CD4-positive, alpha-beta T cell treated with Interleukin-15 for 4 hours (primary cell): ENCODE data around the gene PHRF1.

Source experiments
- DNase-seq: peaks from one replicate; pipeline ENCODE4 v3.0.0-alpha.2; 2020; ENCODE audit warnings: low spot score

PHRF1 gene

DNA sequence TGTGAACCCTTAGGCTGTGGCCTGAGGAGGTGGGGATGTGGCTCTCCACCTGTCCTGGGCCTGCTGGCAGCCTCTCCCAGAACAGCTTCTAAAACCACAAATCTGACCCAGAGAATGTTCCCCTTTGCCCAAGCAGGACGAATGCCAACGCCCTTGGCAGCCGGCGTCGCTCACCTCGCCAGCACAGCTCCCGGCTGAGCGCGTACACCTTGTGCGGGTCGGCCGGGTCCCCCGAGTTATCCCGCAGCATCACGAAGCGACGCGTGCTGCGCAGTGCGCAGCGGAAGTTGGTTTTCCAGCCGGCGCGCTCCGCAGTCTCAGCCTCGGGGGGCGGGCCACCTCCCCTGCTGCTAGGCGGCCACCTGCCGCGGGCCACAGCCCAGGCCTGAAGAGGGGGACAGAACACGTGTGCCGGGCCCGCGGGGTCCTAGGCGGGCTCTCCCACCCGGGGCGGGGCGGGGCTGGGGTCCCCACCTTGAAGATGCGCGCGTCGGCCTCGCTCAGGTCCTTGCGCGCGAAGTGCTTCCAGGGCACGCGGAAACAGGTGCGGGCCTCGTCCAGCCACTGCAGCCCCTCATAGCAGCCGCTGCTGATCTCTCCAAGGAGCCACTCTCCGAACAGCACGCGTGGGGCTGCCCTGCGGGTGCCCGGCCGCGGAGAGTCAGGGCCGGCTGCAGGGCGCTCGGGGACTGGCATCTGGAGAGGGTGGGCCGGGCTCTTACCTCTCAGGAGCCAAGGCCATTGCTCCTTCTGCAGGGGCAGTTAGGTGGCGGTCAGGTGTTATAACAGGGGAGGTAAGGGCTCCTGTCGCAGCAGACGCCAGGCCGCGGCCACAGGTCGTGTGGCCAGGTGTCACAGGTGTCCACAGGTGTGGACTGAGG is 38.6 kb downstream of the PHRF1 start:
- DNase-seq = no peak

DNA sequence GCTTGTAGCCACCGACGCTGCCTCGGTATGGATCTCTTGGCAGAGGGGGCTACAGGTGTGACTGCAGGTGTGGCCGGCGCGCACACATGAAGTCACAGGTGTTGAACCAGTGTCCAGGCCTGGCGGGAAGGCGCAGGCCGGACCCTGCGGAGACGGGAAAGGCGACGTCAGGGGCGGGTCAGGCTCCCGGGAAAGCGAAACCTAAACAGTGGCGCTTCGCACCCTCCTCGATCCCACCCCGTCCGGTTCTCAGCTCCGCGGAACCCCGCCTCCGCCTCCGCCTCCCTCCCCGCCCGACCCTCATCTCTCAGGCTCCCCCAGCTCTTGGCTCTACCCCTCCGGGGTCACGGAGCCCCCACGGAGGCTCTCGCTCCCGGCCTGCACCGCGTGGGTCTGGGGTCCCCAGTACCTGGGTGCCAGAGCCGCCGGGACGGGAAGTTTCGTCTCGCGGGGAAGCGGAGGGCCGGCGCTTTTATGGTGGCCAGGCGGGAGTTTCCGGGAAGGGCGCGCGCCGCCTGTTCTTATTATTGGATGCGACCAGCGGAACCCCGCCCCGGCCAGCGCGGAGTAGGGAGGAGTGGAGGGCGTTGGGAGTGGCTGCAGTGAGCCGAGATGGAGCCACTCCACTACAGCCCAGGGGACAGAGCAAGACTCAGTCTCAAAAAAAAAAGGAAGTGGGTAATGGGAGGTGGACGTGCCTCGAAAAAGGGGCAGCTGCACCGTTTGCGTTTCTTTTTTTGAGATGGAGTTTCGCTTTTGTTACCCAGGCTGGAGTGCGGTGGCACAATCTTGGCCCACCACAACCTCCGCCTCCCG is 39.4 kb downstream of the PHRF1 start, which contains the start of gene IRF7:
Gene IRF7, minus strand, starts transcription at position 447 of the 816 bp plus-strand sequence. CDS start 586 bp downstream, outside the sequence.
- DNase-seq = peak; percentile 87

DNA sequence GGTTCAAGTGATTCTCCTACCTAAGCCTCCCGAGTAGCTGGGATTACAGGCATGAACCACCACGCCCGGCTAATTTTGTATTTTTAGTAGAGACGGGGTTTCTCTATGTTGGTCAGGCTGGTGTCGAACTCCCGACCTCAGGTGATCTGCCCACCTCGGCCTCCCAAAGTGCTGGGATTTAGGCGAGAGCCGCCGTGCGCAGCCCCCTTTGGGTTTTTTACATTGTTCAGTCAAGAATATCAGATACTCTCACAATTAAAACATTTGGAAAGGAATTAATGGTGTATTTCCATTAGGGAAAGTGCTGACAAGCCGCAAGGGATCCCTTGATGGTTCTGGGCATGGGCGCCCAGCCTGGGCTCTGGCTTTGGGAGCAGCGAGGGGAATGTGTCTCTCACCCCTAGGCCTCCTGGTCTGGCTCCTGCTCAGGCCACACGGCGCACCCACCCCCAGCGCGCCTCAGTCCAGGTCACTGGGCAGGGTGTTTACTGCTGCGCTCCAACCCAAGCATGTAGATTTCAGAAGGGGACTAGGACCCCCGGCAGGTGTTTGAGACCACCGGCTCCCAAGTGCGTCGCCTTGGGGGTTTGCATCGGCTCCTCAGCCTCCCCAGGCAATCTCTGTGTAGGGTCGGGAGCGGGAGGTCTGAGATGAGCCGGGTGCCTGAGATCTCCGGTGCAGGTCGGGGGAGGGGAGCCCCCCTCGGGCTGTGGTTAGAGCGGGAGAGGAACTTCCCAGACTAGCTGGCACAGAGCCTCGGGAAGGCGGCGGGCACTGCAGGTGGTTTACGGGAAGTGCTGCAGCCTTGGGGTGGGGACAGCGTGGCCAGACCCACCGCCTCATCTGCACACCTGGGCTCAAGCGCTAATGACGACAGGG is 40.3 kb downstream of the PHRF1 start:
- no peak for DNase-seq

DNA sequence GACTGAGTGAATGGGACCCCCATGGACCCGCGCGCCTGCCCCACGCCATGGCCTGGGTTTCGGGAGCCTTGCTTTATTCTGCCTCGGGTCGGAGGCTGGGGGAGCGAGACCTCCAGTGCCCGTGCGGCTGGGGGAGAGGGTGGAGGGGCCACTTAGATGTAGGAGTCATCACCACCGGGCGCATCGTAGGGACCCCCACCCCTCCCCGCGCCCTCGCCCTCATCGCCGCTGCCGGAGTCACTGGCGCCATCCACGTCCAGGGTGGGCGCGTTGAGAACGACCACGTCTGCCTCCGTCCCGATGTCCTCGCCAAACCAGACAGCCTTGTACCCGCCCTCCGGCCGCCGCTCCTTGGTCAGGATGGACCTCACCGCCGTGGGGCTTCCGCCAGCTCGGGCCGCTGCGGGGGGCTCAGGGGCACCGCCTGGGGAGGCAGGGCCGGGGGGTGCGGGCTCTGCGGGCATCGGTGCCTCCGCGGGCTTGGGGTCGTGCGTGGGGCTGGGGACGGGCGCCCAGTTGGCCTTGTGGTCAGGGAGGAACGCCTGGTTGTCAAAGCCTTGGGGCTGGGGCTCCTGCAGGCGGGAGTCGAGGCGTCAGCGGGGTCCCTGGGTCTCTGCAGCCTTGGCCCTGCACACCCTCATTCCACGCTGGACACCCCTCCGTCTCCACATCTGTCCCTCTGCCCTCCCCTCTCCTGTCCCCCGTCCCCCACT is 41.1 kb downstream of the PHRF1 start:
- no peak for DNase-seq

DNA sequence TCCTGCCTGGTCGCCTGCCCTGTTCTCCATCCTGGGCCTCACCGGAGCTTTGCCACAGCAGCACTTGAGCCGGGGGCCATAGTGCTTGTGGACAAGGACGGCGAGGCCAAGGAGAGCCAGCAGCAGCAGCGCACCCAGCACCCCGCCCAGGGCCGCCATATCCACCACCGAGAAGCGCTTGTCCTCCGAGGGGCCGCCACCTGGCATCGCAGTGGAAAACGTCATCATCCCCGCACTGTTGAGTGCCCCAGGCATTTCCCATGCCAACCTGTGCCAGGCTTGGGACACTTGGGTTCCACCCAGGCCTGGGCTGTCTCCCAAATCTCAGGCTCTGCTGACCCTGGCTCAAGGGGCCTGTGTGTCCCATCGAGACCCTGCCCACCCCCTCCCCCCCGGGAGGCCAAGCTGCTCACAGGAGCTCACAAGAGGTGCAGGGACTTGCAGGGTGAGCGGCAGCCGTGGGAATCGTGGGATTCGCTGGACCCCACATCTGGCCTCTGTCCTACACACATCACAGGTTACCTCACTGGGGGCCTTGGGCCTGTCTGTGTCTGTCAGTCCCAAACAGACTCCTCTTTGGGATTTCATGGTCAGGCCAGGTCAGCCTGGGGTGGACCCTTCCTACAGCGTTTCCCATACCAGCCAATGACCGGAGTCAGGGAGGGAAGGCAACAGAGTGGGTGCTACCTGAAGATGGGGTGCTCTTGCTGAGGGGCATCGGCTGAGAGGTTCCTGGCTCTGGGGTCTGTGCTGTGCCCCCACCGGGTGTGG is 41.8 kb downstream of the PHRF1 start:
- DNase-seq = no peak

DNA sequence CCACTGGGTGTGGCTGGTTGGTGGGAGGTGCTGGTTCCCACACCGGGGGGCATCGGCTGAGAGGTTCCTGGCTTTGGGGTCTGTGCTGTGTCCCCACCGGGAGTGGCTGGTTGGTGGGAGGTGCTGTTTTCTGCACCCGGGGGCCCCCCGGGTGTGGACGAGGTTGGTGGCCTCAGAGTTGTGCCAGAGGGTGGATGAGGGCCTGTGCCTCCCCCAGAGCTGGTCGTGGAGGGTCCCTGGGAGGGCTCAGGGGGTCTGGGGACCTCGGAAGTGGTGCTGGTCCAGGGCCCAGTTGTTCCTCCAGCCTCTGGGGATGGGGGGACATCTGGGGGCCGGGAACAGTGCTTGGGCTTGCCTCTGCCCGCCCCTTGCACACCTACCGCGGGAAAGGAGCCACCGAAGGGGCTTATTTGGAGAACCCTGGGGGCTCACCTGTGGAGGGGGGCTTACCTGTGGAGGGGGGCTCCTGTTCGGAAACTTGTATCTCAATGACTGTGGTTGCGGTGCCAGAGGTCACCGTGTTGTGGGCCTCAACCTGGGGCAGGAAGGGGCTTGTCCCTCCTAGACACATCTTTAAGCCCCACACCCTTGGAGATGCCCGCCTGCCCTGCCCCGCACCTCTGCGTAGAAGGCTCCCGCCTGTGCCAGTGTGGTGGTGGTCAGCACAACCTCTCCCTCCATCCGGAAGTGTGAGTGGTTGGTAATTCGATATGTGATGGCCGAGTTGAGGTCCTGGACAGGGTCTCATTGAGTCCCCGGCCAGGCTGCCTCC is 42.8 kb downstream of the PHRF1 start:
- DNase-seq = no peak

DNA sequence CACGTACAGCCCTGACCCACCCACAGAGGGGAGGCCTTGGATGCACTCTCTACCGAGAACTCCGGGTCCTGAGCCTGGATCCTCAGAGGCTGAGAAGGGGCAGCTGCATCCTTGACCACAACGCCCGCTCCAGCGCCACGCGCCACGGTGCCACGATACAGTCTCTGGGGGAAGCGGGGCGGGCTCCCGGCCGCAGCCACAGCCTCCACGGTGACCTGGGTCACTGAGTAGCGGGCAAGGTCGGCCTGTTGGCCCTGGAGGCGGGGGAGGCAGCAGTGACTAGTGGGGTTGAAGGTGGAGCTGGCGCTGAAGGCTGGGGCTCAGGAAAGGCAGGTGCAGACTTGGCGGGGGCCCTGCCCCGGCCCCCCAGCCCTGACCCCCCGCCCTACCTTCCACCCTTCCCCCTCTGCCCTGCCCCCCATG is 43.4 kb downstream of the PHRF1 start:
- no peak for DNase-seq

DNA sequence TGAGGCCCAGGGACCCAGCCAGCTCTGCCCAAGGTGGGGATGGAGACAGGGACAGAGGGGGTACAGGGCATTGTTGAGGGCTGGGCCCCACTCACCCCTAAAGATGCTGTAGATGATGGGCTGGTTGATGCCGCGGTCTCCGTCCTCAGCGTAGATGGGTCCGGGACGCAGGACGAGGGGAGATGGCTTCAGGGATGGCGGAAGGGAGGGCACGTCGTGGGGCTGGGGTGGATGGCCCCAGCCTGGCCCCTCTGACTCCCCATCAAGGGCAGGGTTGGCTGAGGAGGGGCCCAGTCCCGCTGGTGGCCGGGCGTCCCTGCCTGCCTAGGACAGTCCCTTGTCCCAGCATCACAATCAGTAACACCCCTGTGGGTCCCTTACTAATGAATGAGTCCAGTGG is 43.9 kb downstream of the PHRF1 start:
- DNase-seq = no peak

DNA sequence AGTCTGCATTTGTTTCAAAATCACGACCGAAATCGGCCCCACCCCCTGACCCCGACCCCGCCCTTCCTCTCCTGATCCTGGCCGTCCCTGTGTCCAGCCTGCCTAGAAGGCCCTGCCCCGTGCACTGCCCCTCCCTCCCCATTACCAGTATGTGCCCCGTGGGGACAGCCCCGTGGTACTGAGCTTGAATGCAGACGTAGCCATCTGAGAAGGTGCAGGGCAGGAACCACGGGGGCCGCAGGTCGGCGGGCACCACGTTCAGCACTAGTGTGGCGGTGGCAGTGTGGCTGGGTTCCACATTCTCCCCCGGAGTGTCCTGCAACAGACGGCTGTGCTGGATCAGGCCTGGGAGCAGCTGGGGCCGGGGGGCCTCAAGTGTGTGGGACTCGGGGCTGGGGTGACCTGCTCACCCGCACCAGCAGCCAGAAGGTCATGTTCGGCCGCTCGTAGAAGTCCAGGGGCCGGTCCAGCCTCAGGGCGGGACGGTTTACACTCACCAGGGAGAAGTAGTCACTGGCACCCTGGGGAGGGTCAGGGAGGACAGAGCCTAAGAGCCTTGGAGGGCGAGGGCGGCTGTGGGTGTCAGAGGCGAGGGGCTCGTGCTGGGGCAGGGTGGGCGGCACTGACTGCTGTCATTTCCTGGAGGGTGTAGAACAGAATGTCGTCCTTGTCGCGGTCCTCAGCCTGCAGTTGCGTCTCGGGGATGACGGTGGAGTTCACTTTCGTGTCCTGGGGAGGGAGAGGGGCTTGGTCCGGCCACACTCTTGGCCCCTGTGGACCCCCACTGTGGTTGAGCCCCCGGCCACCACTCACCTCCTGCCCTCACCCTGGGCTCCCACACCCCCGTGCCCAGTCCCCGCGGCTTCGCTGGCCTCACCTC is 44.9 kb downstream of the PHRF1 start:
- no peak for DNase-seq

DNA sequence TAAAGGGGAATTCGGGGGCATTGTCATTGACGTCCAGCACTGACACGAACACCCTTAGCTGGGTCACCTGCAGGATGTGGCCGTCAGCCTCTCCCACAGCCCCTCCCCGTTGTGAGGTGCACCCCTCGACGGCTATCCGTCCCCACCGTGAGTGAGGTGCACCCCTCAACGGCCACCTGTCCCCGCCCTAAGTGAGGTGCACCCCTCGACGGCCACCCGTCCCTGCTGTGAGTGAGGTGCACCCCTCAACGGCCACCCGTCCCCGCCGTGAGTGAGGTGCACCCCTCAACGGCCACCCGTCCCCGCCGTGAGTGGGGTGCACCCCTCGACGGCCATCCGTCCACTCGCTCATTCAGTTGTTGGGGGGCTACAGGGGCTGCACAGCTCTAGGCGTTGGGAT is 45.6 kb downstream of the PHRF1 start:
- no peak for DNase-seq

DNA sequence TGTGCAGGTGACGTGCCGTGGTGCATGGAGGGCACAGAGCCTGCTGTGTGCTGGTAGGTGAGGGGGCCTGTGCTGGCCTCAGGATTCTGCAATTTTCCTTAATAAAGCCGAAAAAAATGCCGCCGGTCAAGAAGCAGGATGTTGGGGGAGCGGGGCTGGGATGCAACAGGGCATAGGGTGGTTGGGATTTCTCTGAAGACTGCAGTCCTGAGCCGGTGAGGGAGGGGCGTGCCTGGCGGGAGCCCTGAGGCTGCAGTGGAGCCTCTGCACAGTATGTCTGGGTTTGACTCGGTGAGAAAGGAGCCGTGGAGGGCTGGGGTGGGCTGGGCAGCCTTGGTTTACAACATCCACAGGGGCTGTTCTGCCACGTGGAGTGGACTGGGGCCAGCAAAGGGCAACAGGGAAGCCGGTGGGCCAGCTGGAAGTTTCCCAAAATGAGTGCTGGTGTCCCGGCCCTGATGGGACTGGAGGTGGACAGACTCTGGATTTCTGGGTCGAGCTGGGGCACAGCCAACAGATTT is 47.1 kb downstream of the PHRF1 start:
- DNase-seq = no peak

DNA sequence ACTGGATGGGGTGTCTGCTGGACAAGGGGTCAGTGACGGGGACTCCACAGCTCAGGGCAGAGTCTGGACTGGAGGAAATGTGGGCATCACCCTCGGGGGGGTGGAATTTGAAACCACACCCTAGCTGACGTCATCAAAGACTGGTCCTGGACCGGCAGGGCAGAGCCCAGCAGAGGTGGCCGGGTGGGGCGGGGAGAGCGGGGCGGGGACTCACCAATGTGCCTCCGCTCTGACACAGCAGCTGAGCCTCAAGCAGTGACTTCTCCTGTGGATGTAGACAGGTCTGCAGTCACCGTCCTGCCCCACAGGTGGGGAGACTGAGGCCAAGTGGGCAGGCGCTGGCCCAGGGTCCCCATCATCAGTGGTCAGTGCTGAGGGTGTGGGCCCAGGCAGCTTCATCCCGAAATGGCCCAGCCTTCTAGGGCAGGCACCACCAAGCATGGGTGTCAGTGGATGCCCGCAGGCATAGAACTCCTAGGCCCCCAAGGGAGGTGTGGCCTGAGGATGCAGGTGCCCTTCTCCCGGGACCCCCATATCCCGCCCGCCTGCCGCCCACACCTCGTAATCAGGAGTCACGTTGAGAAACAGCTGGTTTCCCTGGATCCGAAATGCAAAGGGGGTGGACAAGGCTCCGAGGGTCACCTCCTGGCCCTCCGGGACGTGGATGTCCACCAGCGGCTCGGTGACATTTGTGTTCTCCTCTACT is 47.9 kb downstream of the PHRF1 start:
- no peak for DNase-seq

DNA sequence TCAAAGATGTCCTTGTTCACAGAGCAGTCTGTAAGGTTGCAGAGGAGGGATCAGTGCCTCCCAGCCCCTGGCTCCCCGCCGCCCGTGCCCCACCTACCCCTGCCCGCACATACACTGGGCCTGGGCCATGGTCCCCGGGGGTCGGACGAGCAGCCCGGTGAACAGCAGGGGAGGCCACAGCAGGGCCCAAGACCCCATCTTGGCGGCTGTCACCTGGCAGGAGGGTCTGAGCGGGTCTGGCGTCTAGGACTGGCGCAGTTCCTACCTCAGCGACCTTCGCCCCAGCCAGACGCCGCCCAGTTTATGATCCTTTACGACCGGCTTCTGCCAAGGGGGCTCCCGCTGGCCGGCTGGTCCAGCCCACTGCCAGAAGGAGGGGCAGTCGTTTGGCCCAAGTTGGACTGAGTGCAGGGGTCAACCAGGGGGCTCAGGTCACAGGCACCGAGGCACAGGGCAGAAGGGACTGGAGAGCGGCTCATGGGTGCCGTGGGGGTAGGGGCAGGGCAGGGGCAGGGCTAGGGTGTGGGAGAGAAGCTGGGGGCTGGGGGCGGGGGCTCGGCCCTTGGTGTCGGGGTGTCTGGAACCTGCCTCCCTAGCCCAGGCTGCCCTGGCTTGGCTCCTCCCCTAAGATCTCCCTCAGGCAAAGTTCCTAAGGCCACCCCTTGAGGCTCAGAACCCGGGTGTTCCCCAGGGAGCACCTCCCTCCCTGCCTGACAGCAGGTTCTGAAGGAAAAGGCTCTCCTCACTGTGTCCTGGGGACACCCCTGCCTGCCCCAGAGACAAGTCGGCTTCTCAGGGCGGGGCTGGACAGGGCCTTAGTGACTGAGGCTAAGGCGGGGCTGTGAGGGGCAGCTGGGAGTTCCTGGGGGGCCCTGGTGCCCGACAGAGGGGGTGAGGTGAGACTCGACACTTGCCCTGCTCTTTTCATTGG is 48.7 kb downstream of the PHRF1 start, which contains the start of gene CDHR5:
Gene CDHR5, minus strand, starts transcription at position 251 of the 931 bp plus-strand sequence. Its CDS starts 53 bp downstream, at position 198.
- no peak for DNase-seq

DNA sequence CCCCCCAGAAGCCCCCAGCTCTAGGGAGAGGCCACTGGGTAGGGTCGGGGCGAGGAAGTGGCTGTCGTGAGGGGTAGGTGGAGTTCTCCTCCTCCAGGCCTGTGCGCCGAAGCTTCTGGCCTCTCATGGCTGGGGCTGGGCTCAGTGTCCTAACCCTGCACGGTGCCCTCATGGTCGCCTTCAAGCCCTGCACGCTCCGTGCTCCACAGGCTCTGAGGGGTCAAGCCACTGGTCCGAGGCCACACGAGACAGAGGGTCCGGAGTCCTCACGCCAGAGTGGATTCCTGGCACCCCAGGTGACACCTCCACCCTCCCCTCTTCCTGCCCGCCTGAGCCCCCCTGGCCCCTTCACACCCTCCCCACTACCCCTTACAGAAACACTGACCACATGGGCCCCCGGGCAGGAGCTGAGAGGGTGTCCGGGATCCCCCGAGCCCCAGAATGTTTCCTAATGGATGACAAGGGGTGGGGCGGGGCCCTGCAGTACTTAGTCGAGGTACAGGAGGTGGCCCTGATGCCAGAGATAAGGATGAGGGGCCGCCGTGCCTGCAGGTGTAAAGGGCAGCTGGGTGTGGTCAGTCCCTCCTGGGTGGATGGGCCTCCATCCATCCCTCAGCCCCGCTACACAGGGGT is 49.5 kb downstream of the PHRF1 start:
- no peak for DNase-seq

DNA sequence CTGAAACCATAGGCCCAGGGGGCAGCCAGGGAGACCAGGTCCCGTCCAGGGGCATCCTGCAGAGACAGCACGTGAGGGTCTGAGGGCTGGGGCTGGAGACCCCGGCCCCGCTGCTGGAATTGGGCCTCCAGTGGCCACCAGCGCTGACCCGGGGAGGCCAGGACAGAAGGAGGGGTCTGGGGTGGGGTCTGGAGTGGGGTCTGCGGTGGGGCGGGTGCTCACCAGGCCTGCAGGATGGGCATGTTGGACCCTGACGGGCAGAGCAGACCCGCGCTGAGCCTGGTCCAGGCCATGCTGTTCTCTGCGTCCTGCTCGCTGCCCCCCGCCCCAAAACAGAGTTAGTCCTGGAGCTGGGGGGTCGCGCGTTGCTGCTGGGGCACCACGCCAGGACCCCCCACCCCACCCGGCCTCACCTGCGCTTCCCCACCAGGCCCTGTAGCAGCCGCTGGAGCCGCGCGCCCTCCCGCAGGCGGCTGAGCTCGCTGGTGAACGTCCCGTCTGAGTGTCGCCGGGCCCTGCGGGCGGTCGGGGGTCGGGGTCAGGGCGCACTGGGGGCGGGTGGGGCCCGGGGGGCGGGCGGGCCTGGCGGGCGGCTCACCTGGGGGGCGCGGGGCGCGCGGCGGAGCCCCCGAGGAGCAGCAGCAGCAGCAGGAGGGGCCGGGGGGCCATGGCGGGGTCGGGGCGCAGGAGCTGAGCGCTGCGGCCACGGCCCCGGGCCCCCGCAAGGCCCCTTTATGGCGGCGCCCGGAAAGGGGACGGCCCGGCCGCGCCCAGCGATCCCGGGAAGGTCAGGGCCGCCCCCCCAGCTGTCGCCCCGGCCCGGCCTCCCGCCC is 50.4 kb downstream of the PHRF1 start, which contains the start of gene SCT:
Gene SCT, minus strand, starts transcription at position 707 of the 833 bp plus-strand sequence. Its CDS starts 38 bp downstream, at position 669.
- no peak for DNase-seq
